ENCODE measurements around the gene CCNY. TPM values are rescaled to one million over a fixed set of nuclear protein-coding genes. Genes with fewer than 3 reads are reported as not detected.

Gene CCNY
- total and polyA plus RNA-seq, 2 experiments from 2014 or later, result 51.5 to 55.8 TPM

DNA sequence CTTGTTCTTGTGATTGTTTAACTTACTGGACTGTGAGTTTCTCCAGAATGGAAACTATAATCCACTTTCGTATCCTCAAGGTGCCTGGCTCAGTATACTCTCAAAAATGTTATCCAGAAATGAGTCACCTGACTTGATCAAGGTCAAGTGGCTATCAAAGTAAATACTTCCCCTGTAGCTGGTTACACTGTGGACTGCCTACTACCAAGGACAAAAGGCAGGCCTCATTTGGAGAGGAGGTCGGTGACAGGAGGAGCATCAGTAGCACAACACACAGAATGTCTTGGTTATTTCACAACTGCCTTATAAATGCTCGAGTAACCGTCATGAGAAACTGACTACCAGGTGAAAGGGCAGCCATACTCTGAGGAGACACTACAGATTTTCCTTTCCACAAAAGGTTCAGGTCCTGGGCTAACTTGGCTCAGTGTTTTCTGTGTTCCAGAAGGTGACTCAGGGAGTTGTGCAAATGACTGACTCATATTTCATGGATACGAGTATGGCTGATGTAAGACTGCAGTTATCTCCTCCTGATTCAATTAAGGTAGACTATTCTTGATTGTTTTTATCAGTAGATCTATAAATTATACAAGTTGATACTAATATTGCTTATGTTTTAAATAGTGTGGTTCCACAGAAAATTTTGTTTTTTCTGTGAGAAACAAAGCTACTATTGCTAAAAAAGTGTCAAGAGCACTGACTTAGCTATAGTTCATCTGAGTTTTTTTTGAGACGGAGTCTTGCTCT is 4.2 kb upstream of the CCNY start:
- peak overlapping the region; percentile 87 for H3K27ac ChIP-seq
- H3K4me1 ChIP-seq (ENCODE audit: insufficient read depth), result peaks cover 30% of the 10 kb centered on the region
- no peak overlapping the region for H3K4me3 ChIP-seq
- WGBS (ENCODE audit: low lambda C conversion rate, missing lambda C conversion rate), result 61% methylated on average over 6 of the region's 6 CpGs
- H3K36me3 ChIP-seq (replicated peaks; ENCODE audit: insufficient read depth, low read depth), result no peaks in the 10 kb centered on the region
- peaks cover 6% of the 10 kb centered on the region for H4K20me1 ChIP-seq (ENCODE audit: insufficient read depth, poor library complexity, severe bottlenecking)
- TF ChIP-seq EZH2phosphoT487 (IDR thresholded peaks at IDR 0.05; ENCODE audit: low read depth, severe bottlenecking, unreplicated experiment), result no peak
- TF ChIP-seq, protein P1, sequence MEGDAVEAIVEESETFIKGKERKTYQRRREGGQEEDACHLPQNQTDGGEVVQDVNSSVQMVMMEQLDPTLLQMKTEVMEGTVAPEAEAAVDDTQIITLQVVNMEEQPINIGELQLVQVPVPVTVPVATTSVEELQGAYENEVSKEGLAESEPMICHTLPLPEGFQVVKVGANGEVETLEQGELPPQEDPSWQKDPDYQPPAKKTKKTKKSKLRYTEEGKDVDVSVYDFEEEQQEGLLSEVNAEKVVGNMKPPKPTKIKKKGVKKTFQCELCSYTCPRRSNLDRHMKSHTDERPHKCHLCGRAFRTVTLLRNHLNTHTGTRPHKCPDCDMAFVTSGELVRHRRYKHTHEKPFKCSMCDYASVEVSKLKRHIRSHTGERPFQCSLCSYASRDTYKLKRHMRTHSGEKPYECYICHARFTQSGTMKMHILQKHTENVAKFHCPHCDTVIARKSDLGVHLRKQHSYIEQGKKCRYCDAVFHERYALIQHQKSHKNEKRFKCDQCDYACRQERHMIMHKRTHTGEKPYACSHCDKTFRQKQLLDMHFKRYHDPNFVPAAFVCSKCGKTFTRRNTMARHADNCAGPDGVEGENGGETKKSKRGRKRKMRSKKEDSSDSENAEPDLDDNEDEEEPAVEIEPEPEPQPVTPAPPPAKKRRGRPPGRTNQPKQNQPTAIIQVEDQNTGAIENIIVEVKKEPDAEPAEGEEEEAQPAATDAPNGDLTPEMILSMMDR (IDR thresholded peaks at IDR 0.05; ENCODE audit: poor library complexity), result no peak
- H3K9me3 ChIP-seq (ENCODE audit: low read depth), result no peaks in the 10 kb centered on the region
- H2AFZ ChIP-seq, result no peak overlapping the region
- H3K79me2 ChIP-seq, result peaks cover 74% of the 10 kb centered on the region
- no peaks in the 10 kb centered on the region for H3K27me3 ChIP-seq
- peak overlapping the region; percentile 5 for H3K4me2 ChIP-seq
- peak; percentile 72 for DNase-seq (ENCODE audit: low spot score)
- H3K9me2 ChIP-seq (replicated peaks; ENCODE audit: insufficient read depth), result no peaks in the 10 kb centered on the region

DNA sequence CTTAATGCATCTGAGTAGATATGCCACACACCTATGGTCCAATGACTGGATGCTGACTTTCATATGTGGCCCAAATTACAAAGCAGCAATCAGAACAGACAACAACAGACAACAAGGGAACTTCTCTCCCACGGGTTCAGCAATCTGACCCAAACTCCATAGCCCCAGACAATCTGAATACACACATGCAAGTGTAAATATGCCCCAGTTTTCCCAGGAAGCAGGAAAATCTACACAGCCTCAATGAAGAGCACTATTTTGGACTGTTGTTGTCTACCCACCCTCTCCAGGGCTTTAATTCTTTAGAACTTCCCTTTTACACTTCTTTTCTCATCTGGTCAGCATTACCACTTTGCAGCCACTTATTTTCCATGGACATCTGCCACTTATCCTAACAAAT is 2.0 kb upstream of the CCNY start:
- H4K20me1 ChIP-seq (ENCODE audit: insufficient read depth, poor library complexity, severe bottlenecking), result peaks cover 23% of the 10 kb centered on the region
- DNase-seq (ENCODE audit: low spot score), result no peak
- H2AFZ ChIP-seq, result no peak overlapping the region
- peak overlapping the region; percentile 98 for H3K4me2 ChIP-seq
- peaks cover 76% of the 10 kb centered on the region for H3K79me2 ChIP-seq
- no peaks in the 10 kb centered on the region for H3K36me3 ChIP-seq (replicated peaks; ENCODE audit: insufficient read depth, low read depth)
- peak overlapping the region; percentile 43 for H3K27ac ChIP-seq
- H3K9me3 ChIP-seq (ENCODE audit: low read depth), result no peaks in the 10 kb centered on the region
- H3K27me3 ChIP-seq, result no peaks in the 10 kb centered on the region
- H3K4me1 ChIP-seq (ENCODE audit: insufficient read depth), result peaks cover 48% of the 10 kb centered on the region
- H3K4me3 ChIP-seq, result no peak overlapping the region
- 67% methylated on average over 1 of the region's 1 CpG for WGBS (ENCODE audit: low lambda C conversion rate, missing lambda C conversion rate)
- no peaks in the 10 kb centered on the region for H3K9me2 ChIP-seq (replicated peaks; ENCODE audit: insufficient read depth)
- TF ChIP-seq, protein P1 (IDR thresholded peaks at IDR 0.05; ENCODE audit: poor library complexity), result no peak
- TF ChIP-seq EZH2 (IDR thresholded peaks at IDR 0.05; ENCODE audit: borderline replicate concordance) (no peak), EZH2phosphoT487 (IDR thresholded peaks at IDR 0.05; ENCODE audit: low read depth, severe bottlenecking, unreplicated experiment) (no peak)

DNA sequence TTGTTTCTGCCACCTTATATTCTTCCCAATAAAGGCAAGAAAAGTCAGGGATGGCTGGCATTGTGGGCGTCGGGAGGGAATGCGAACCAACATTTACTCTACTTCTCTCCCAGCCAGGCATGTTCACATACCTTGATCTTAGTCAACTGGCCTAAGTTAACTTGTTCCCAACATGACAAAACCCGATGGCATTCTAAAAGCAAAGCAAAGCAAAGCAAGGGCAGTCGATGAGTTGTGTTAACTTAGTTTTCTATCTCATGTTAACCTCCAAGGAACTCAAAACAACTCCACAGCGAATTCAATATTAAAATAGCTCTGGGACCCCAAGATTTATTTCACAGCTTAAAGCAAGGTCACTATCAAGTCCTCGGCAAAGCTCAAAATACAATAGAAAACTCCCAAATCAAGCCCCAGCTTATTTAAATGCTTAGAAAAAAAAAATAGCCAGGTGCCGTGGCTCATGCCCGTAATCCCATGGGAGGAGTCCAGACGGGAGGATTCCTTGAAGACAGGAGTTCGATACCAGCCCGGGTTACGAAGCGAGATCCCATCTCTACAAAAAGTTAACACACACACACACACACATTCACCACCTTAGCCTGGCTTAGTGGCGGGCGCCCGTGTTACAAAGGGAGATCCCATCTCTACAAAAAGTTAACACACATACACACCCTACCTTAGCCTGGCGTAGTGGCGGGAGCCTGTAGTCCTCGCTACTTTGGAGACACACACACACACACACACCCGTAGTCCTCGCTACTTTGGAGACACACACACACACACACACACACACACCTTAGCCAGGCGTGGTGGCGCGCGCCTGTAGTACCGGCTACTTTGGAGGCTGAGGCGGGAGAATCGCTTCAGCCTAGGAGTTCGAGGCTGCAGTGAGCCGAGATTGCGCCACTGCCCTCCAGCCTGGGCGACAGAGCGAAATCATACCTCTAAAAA is 901 bp upstream of the CCNY start:
- H3K4me1 ChIP-seq (ENCODE audit: insufficient read depth), result peaks cover 45% of the 10 kb centered on the region

More for the DNA sequence above, 901 bp upstream of the CCNY start:
- WGBS (ENCODE audit: low lambda C conversion rate, missing lambda C conversion rate), result 35% methylated on average over 27 of the region's 34 CpGs
- Histone ChIP-seq H4K20me1 (ENCODE audit: insufficient read depth, poor library complexity, severe bottlenecking) (peaks cover 34% of the 10 kb centered on the region), H3K27me3 (no peaks in the 10 kb centered on the region), H3K9me2 (replicated peaks; ENCODE audit: insufficient read depth) (no peaks in the 10 kb centered on the region), H3K4me3 (peak overlapping the region; percentile 91), H3K4me2 (peak overlapping the region; percentile 98), H3K79me2 (peaks cover 76% of the 10 kb centered on the region), H3K36me3 (replicated peaks; ENCODE audit: insufficient read depth, low read depth) (no peaks in the 10 kb centered on the region), H3K27ac (peak overlapping the region; percentile 95), H3K9me3 (ENCODE audit: low read depth) (no peaks in the 10 kb centered on the region), H2AFZ (peak overlapping the region; percentile 90)
- no peak for TF ChIP-seq EZH2phosphoT487 (IDR thresholded peaks at IDR 0.05; ENCODE audit: low read depth, severe bottlenecking, unreplicated experiment)
- no peak for TF ChIP-seq EZH2 (IDR thresholded peaks at IDR 0.05; ENCODE audit: borderline replicate concordance)
- TF ChIP-seq, protein P1 (IDR thresholded peaks at IDR 0.05; ENCODE audit: poor library complexity), result no peak
- peak; percentile 25 for DNase-seq (ENCODE audit: low spot score)

Data from hepatocyte (in vitro differentiated cells).